NCI-H146 treated with DMSO at 0.1 percent for 48 hours (cell line): ENCODE results near the gene ABLIM2.
"Not testable (repeated sequence)": the region's sequence is repeated elsewhere in the genome, so short reads cannot be mapped to it uniquely, and the experiment has no call there.

Source experiments
- DNase-seq: peaks from one replicate; lab custom pipeline; 2025; ENCODE audit not compliant: unreplicated experiment; lab: John Stamatoyannopoulos, UW

Gene ABLIM2

DNA sequence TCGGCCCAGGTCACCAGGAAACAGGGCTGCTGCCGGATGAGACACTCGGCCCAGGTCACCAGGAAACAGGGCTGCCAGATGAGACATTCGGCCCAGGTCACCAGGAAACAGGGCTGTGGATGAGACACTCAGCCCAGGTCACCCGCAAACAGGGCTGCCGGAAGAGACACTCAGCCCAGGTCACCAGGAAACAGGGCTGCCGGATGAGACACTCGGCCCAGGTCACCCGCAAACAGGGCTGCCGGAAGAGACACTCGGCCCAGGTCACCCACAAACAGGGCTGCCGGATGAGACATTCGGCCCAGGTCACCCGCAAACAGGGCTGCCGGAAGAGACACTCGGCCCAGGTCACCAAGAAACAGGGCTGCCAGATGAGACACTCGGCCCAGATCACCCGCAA, 240.4 kb downstream of the ABLIM2 start:
- DNase-seq, result not testable (repeated sequence)

DNA sequence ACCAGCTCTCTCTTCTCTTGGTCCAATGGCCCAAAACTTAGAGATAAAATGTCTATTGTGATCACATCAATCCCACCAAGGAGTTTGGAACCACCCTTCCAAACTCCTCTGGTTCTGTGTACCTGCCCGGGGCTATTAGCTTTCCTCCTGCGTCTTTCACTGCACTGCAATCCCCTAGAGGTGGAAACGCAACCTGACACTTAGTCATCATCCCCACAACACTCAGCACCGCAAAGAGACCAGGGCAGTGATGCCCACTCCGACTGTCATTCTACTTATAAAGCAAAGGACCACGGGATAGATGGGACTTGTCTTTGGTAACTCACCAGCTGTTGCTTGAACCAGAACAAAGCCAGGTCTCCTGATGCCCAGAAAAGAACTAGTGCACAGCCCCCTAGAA, 240.9 kb downstream of the ABLIM2 start:
- DNase-seq, result peak; percentile 11

DNA sequence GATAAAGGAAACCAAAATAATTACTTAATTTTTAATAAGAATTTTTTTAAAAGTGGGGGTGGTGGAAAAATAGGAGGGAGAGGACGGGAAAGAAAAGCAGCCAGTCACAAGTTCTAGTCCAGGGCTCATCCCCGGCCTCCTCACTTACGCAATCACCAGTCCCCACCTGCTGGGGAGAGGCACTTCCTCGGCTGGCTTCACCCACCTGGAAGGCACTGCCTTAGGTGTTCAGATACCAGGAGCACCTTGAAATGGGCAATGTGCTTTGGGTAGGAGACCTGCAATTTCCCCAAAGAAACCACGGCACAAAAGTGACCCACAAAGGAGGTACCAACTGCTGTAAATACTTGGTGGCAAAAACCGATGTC, 242.8 kb downstream of the ABLIM2 start:
- no peak for DNase-seq
